ENCODE measurements around the gene SALL4. TPM values are rescaled to one million over a fixed set of nuclear protein-coding genes. Genes with fewer than 3 reads are reported as not detected.
"Not testable (repeated sequence)": the region's sequence is repeated elsewhere in the genome, so short reads cannot be mapped to it uniquely, and the experiment has no call there.

SALL4 gene
- total RNA-seq, 4 donors from 2014 or later: 0.13 to 0.34 (median 0.21) TPM; not detected in 1

- no peak overlapping the region for H3K4me3 ChIP-seq (ENCODE audit: low read depth, poor library complexity, severe bottlenecking)
- TF ChIP-seq POLR2A (IDR thresholded peaks at IDR 0.05): no peak
- TF ChIP-seq, protein P1, sequence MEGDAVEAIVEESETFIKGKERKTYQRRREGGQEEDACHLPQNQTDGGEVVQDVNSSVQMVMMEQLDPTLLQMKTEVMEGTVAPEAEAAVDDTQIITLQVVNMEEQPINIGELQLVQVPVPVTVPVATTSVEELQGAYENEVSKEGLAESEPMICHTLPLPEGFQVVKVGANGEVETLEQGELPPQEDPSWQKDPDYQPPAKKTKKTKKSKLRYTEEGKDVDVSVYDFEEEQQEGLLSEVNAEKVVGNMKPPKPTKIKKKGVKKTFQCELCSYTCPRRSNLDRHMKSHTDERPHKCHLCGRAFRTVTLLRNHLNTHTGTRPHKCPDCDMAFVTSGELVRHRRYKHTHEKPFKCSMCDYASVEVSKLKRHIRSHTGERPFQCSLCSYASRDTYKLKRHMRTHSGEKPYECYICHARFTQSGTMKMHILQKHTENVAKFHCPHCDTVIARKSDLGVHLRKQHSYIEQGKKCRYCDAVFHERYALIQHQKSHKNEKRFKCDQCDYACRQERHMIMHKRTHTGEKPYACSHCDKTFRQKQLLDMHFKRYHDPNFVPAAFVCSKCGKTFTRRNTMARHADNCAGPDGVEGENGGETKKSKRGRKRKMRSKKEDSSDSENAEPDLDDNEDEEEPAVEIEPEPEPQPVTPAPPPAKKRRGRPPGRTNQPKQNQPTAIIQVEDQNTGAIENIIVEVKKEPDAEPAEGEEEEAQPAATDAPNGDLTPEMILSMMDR (IDR thresholded peaks at IDR 0.05): no peak
- 72 to 87% methylated on average over 3 of the region's 3 CpGs for WGBS, 2 donors
- DNase-seq (ENCODE audit: low spot score in 2 of 2): no peak
- intact Hi-C loops (cut with DNase I; ENCODE audit: low total_unique reads): no loop called here
Measured at GRCh38 chr20:51832276-51832675, 30.0 kb upstream of the SALL4 start.

GRCh38 chr20:51831866-51832265, 29.5 kb upstream of the SALL4 start:
- DNase-seq (ENCODE audit: low spot score in 2 of 2): no peak
- TF ChIP-seq, protein P1 (IDR thresholded peaks at IDR 0.05): no peak
- TF ChIP-seq POLR2A (IDR thresholded peaks at IDR 0.05): no peak
- no peak overlapping the region for H3K4me3 ChIP-seq (ENCODE audit: low read depth, poor library complexity, severe bottlenecking)
- 56 to 59% methylated on average over 6 of the region's 6 CpGs for WGBS, 2 donors
- intact Hi-C loops (cut with DNase I; ENCODE audit: low total_unique reads): no loop called here

DNA sequence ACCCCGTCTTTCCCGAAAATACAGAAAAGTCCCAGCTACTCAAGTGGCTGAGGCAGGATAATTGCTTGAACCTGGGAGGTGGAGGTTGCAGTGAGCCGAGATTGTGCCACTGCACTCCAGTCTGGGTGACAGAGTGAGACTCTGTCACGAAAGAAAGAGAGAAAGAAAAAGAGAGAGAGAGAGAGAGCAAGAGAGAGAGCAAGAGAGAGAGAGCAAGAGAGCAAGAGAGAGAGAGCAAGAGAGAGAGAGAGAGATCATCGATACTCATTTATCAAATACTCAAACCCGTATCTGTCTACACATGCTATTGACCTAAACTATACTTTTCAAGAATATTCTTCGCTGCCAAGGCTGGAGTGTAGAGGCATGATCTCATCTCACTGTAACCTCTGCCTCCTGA, 28.2 kb upstream of the SALL4 start:
- WGBS, 2 donors: 86 to 88% methylated on average over 7 of the region's 7 CpGs
- H3K4me3 ChIP-seq (ENCODE audit: low read depth, poor library complexity, severe bottlenecking): no peak overlapping the region

GRCh38 chr20:51828762-51829161, 26.4 kb upstream of the SALL4 start:
- TF ChIP-seq, protein P1 (IDR thresholded peaks at IDR 0.05): no peak
- TF ChIP-seq POLR2A (IDR thresholded peaks at IDR 0.05): no peak
- WGBS, 2 donors: 70 to 71% methylated on average over 7 of the region's 7 CpGs
- H3K4me3 ChIP-seq (ENCODE audit: low read depth, poor library complexity, severe bottlenecking): no peak overlapping the region
- DNase-seq (ENCODE audit: low spot score in 2 of 2): no peak
- intact Hi-C loops (cut with DNase I; ENCODE audit: low total_unique reads): no loop called here

More for the DNA sequence above, 28.2 kb upstream of the SALL4 start:
- TF ChIP-seq, protein P1 (IDR thresholded peaks at IDR 0.05): no peak
- no peak for TF ChIP-seq POLR2A (IDR thresholded peaks at IDR 0.05)
- no peak for DNase-seq (ENCODE audit: low spot score in 2 of 2)
- intact Hi-C loops (cut with DNase I; ENCODE audit: low total_unique reads): no loop called here

- no peak overlapping the region for H3K4me3 ChIP-seq (ENCODE audit: low read depth, poor library complexity, severe bottlenecking)
- DNase-seq (ENCODE audit: low spot score in 2 of 2): no peak
- 80 to 91% methylated on average over 8 of the region's 8 CpGs for WGBS, 2 donors
- intact Hi-C loops (cut with DNase I; ENCODE audit: low total_unique reads): no loop called here
- TF ChIP-seq POLR2A (IDR thresholded peaks at IDR 0.05): no peak
- TF ChIP-seq, protein P1 (IDR thresholded peaks at IDR 0.05): no peak
Measured at GRCh38 chr20:51826372-51826771, 24.1 kb upstream of the SALL4 start.

DNA sequence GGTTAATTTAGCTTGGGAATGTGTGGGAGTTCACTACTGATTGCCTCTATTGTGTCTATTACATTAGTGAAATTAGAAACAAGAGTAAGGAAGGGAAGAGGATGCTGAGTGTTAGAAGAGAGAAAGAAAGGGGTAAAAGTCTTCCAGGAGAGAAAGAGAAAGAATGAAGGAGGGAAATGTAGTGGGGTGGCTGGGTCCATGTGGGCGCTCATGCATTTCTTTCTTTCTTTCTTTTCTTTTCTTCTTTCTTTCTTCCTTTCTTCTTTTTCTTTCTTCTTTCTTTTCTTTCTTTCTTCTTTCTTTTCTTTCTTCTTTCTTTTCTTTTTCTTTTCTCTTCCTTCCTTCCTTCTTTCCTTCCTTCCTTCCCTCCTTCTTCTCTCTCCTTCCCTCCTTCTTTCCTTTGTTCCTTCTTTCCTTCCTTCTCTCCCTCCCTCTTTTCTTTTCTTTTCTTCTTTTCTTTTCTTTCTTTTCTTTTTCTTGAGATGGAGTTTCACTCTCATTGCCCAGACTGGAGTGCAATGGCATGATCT, 16.2 kb upstream of the SALL4 start:
- intact Hi-C loops (cut with DNase I; ENCODE audit: low total_unique reads): no loop called here
- 45 to 89% methylated on average over 1 of the region's 1 CpG for WGBS, 2 donors
- no peak overlapping the region for H3K4me3 ChIP-seq (ENCODE audit: low read depth, poor library complexity, severe bottlenecking)
- TF ChIP-seq, protein P1 (IDR thresholded peaks at IDR 0.05): no peak
- no peak for TF ChIP-seq POLR2A (IDR thresholded peaks at IDR 0.05)
- no peak for DNase-seq (ENCODE audit: low spot score in 2 of 2)

DNA sequence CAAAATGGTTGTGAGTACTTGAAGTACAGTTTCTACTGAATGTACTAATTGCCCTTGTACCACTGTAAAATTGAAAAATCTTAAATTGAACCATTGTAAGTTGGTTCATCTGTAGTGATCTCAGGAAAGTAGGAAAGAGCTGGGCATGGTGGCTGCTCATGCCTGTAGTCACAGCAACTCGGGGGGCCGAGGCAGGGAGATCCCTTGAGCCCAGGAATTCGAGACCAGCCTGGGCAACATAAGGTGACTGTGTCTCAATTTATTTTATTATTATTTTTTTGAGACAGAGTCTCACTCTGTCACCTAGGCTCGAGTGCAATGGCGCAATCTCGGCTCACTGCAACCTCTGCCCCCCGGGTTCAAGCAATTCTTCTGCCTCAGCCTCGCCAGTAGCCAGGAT, 14.5 kb upstream of the SALL4 start:
- DNase-seq (ENCODE audit: low spot score in 2 of 2); H3K4me3 ChIP-seq (ENCODE audit: low read depth, poor library complexity, severe bottlenecking); intact Hi-C loops (cut with DNase I; ENCODE audit: low total_unique reads): not testable (repeated sequence)
- WGBS, 2 donors: 89 to 92% methylated on average over 8 of the region's 8 CpGs
